ENCODE results near the gene LOXL4. TPM values are rescaled to one million over a fixed set of nuclear protein-coding genes. Genes with fewer than 3 reads are reported as not detected.
A peak's percentile ranks its signal among the peaks of the same experiment; 100 is the strongest.

LOXL4 gene
- total and polyA plus RNA-seq, 2 donors (not counting 1 experiment from before 2014, with no cell fraction given) = 0.12 TPM; not detected in 1

- no peak overlapping the region for H3K27ac Mint-ChIP-seq
- Histone ChIP-seq H3K9ac (ENCODE audit: low read length) (no peak overlapping the region), H3K4me3 (ENCODE audit: control extremely low read depth in 1 of 5, extremely low read depth in 1 of 5, insufficient read depth in 1 of 5, low read depth in 2 of 5, low read length in 4 of 5) (peak overlapping the region in 1 of 5 experiments; percentile 7), H3K4me2 (replicated peaks; ENCODE audit: low read depth, low read length, poor library complexity, severe bottlenecking) (peak overlapping the region; percentile 44), H2AFZ (ENCODE audit: insufficient read depth, low read depth, low read length, poor library complexity, severe bottlenecking) (peak overlapping the region; percentile 46), H3K27me3 (replicated peaks in 1 of 4; ENCODE audit: control extremely low read depth in 1 of 4, control insufficient read depth in 3 of 4, insufficient read depth in 4 of 4, low read length in 3 of 4) (peaks cover 0 to 31% (median 5%) of the 10 kb centered on the region in 4 experiments), H4K20me1 (ENCODE audit: control insufficient read depth, insufficient read depth, low read length, poor library complexity, severe bottlenecking) (no peaks in the 10 kb centered on the region), H3K27ac (ENCODE audit: low read length in 2 of 2) (no peak overlapping the region), H3K36me3 (replicated peaks in 1 of 2; ENCODE audit: control extremely low read depth in 1 of 2, control insufficient read depth in 1 of 2, extremely low read depth in 1 of 2, insufficient read depth in 2 of 2, low read length in 1 of 2) (no peaks in the 10 kb centered on the region), H3K9me3 (ENCODE audit: control extremely low read depth in 1 of 3, control insufficient read depth in 2 of 3, insufficient read depth in 1 of 3, low read length in 2 of 3) (peaks cover 0 to 8% (median 0%) of the 10 kb centered on the region in 3 donors), H3K79me2 (ENCODE audit: control insufficient read depth, insufficient read depth, low read length) (no peaks in the 10 kb centered on the region), H3K4me1 (ENCODE audit: control insufficient read depth in 2 of 2, insufficient read depth in 2 of 2, low read length in 2 of 2) (peaks cover 6 to 8% of the 10 kb centered on the region in 2 donors)
- no peaks in the 10 kb centered on the region for H3K9me3 Mint-ChIP-seq (ENCODE audit: insufficient read depth)
- CTCF ChIA-PET = interaction anchor here (0.8 to 1.5 kb wide), 6 partner anchors 8 to 519 kb away, joined by 3 to 9 read pairs (median 4); no protein-coding TSS in a partner anchor
- POLR2A ChIA-PET = no interaction called here
- 36% methylated on average over 18 of the region's 21 CpGs for WGBS (ENCODE audit: insufficient coverage)
- H3K4me3 Mint-ChIP-seq = peak overlapping the region; percentile 58
- TF ChIP-seq EZH2 (IDR thresholded peaks at IDR 0.05; ENCODE audit: borderline replicate concordance, insufficient read depth, low read depth, low read length, poor library complexity, severe bottlenecking) (no peak), CTCF (IDR thresholded peaks at IDR 0.05) (no peak)
- peaks cover 34% of the 10 kb centered on the region for H3K27me3 Mint-ChIP-seq
- peaks cover 7% of the 10 kb centered on the region for H3K4me1 Mint-ChIP-seq
- DNase-seq (peak; percentile 35), ATAC-seq (ENCODE audit: low read depth) (no peak)
- intact Hi-C loops (cut with micrococcal nuclease) = loop anchor here (2.0 kb wide), 1 partner anchor 139 kb away; no protein-coding TSS in a partner anchor
Measured at GRCh38 chr10:98309366-98310355, 41.7 kb upstream of the LOXL4 start.

All from B cell (primary cell).